ENCODE measurements around the gene SERTAD1.
A peak's percentile ranks its signal among the peaks of the same experiment; 100 is the strongest.
"Not testable (repeated sequence)": the region's sequence is repeated elsewhere in the genome, so short reads cannot be mapped to it uniquely, and the experiment has no call there.

The SERTAD1 gene

DNA sequence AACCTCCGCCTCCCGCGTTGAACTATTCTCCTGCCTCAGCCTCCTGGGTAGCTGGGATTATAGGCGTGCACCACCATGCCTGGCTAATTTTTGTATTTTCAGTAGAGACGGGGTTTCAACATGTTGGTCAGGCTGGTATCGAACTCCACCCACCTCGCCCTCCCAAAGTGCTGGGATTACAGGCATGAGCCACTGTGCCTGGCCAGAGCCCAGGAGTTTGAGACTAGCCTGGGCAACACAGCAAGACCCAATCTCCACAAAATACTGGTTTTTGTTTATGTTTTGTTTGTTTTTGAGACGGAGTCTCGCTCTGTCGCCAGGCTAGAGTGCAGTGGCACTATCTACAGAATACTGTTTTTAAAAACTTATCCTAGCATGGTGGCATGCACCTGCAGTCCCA, 4.5 kb upstream of the SERTAD1 start:
- intact Hi-C loops (cut with DNase I); DNase-seq: not testable (repeated sequence)

GRCh38 chr19:40428197-40428596, 2.4 kb upstream of the SERTAD1 start:
- intact Hi-C loops (cut with DNase I), result loop anchor here (5.0 kb wide), 1 partner anchor 121 kb away; no protein-coding TSS in a partner anchor
- DNase-seq, result not testable (repeated sequence)

GRCh38 chr19:40424637-40425449, 949 bp downstream of the SERTAD1 start:
- DNase-seq, result peak in 14 of 42 donors; percentile 20 to 86 (median 40)
- intact Hi-C loops (cut with DNase I), result loop anchor here (5.0 kb wide), 1 partner anchor 118 kb away; no protein-coding TSS in a partner anchor

DNA sequence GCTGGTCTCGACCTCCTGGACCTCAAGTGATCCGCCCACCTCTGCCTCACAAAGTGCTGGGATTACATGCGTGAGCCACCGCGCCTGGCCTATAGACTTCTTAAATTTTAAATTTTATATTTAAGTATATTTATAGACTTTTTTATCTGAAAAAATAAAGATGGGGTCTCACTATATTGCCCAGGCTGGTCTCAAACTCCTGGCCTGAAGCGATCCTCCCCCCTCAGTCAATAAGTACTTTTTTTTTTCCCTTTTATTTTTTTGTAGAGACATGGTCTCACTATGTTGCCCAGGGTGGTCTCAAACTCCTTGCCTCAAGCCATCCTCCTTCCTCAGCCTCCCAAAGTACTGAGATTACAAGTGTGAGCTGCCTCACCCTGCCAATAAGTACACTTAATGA, 1.9 kb downstream of the SERTAD1 start:
- DNase-seq, result no peak
- intact Hi-C loops (cut with DNase I), result no loop called here

- DNase-seq, result no peak
Measured at GRCh38 chr19:40422748-40423566, 2.8 kb downstream of the SERTAD1 start.

GRCh38 chr19:40421993-40422747, 3.6 kb downstream of the SERTAD1 start:
- intact Hi-C loops (cut with DNase I), result no loop called here
- DNase-seq, result no peak

More at GRCh38 chr19:40422748-40423566, 2.8 kb downstream of the SERTAD1 start:
- intact Hi-C loops (cut with DNase I), result no loop called here

DNA sequence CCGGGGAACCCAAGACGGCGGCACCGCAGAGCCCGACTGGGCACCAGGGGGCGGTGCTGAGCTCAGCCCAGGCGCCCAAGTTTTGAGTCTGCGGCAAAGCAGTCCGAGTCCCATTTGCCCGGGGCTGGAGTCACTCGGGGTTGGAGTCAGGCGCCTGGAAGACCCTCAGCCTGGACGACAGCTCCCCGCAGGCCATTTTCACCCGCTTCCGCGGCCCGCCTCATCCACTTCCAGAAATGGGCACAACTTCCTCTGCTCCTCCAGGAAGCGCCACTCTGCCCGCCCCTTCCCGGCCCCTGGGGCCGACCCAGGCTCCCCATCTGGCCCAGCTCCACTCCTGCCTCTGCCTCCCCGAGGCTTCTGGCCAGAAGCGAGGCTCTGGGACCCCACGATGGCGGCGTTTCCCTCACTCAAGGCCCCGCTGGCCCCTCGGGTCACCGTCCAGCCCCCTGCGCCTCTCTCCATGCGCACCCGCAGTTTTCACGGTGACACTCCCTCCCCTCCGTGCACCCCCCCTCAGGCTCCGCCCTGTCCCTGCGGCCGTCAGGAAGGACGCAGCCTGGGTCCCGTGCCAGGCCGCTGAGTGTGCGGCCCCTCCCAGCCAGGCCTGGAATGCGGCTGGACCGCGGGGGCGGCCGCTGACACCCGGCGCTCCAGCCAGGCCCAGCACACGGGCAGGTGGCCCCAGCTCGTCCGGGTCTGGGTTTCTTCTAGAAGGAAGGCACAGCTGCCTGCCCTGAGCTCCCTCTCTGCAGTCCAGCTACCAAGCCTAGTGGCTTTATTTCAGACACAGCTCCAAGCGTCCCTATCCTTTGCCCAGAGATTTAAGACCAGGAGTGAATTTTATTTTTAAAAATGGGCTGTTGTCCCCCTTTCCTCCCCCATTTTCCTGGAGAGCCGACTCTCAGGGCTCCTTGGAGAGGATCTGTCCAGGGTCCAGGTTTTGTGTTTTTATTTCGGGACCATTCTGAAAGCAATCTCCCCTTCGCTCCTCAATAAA, 4.7 kb downstream of the SERTAD1 start:
- DNase-seq, result peak; percentile 72 to 93 (median 86)
- intact Hi-C loops (cut with DNase I), result no loop called here

GRCh38 chr19:40420451-40420765, 5.4 kb downstream of the SERTAD1 start:
- DNase-seq, result peak in 1 of 42 donors; percentile 21
- intact Hi-C loops (cut with DNase I), result no loop called here

- intact Hi-C loops (cut with DNase I), result no loop called here
- DNase-seq, result no peak
Measured at GRCh38 chr19:40419780-40420179, 6.0 kb downstream of the SERTAD1 start.

DNA sequence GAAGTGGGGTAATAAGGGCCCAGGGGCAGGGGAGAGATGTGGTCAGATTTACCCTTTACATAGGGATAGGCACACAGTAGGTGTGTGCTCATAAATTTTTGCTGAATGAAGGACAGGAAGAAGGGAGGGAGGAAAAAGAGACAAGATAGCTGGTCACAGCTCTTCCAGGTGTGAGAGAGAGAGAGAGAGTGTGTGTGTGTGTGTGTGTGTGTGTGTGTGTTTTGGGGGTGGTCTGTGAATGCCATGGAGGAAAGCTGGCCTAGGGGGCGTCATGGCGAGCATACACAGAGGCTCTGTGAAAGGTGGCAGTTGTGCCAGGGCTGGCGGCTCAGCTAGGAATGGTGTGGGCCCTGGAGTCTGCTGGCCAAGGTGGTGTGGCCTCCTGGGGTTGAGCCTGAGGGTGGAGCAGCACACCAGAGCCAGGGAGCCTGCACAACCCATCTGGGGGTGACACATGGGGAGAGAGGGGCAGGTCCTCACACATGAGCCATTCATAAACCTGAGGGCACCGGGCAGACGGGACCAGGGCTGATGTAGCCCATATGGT, 6.7 kb downstream of the SERTAD1 start:
- intact Hi-C loops (cut with DNase I), result no loop called here
- no peak for DNase-seq

DNA sequence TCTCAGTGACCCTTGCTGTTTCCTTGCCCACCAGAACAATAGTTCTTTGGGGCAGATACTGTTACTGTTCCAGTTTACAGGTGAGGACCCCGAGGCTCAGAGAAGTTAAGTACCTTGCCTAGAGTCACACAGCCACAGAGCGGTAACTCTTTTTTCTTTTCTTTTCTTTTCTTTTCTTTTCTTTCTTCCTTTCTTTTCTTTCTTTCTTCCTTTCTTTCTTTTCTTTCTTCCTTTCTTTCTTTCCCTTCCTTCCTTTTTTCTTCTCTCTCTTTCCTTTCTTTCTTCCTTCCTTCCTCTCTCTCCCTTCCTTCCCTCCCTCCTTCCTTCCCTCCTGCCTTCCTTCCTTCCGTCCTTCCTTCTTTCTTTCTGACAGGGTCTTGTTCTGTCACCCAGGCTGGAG, 7.8 kb downstream of the SERTAD1 start:
- intact Hi-C loops (cut with DNase I), result no loop called here
- DNase-seq, result no peak

- no peak for DNase-seq
- intact Hi-C loops (cut with DNase I), result no loop called here
Measured at GRCh38 chr19:40417643-40417981, 8.2 kb downstream of the SERTAD1 start.

- no peak for DNase-seq
- intact Hi-C loops (cut with DNase I), result no loop called here
Measured at GRCh38 chr19:40416918-40417642, 8.7 kb downstream of the SERTAD1 start.

- intact Hi-C loops (cut with DNase I), result no loop called here
- no peak for DNase-seq
Measured at GRCh38 chr19:40415768-40416167, 10.0 kb downstream of the SERTAD1 start.

GRCh38 chr19:40414542-40415535, 11.0 kb downstream of the SERTAD1 start:
- DNase-seq, result no peak
- intact Hi-C loops (cut with DNase I), result no loop called here

- intact Hi-C loops (cut with DNase I), result no loop called here
- no peak for DNase-seq
Measured at GRCh38 chr19:40413291-40413845, 12.4 kb downstream of the SERTAD1 start, which contains the start of gene PRX. PRX (minus strand) TSS chr19:40413378; CDS start chr19:40407932, 5,446 bp downstream.
